Lung (tissue), 12 donors: ENCODE measurements around the gene CDC42EP4. TPM values are rescaled to one million over a fixed set of nuclear protein-coding genes. Genes with fewer than 3 reads are reported as not detected.

Experiments used
- ATAC-seq: fragments of 200-7000 bp; cut with Tn5 transposase; one replicate; pipeline ENCODE4 v1.9.1; 2020; ENCODE audit warnings: moderate number of reproducible peaks; ENCODE audit not compliant: insufficient read depth, low FRiP score
- DNase-seq, 3 donors: peaks; one replicate each; pipeline ENCODE4 v3.0.0-alpha.2; 2013 to 2017
- H3K27ac ChIP-seq, 2 donors: one replicate each; pipeline ENCODE4 v1.5.1; 2013; ENCODE audit warnings: mild to moderate bottlenecking in 2 of 2, moderate library complexity in 2 of 2, control low read depth in 1 of 2, inconsistent platforms in 1 of 2, low read depth in 1 of 2, low read length in 1 of 2
- H3K27me3 ChIP-seq, 3 donors: one replicate each; pipeline ENCODE4 v1.5.1; 2013; ENCODE audit warnings: low read length in 2 of 3; ENCODE audit not compliant: control insufficient read depth in 3 of 3, insufficient read depth in 3 of 3
- H3K36me3 ChIP-seq, 4 donors: one replicate each; pipeline ENCODE4 v1.5.1; 2013; ENCODE audit warnings: low read length in 4 of 4, mild to moderate bottlenecking in 1 of 4, moderate library complexity in 1 of 4; ENCODE audit not compliant: control insufficient read depth in 4 of 4, insufficient read depth in 4 of 4
- H3K4me1 ChIP-seq, 5 donors: one replicate each; pipeline ENCODE4 v1.5.1; 2013; ENCODE audit warnings: low read length in 5 of 5, mild to moderate bottlenecking in 2 of 5, moderate library complexity in 1 of 5; ENCODE audit not compliant: control insufficient read depth in 5 of 5, insufficient read depth in 5 of 5
- H3K4me3 ChIP-seq: one replicate; pipeline ENCODE4 v1.5.1; 2013; ENCODE audit warnings: mild to moderate bottlenecking, control low read depth, moderate library complexity
- H3K9ac ChIP-seq, 2 donors: one replicate each; pipeline ENCODE4 v1.5.1; 2013; ENCODE audit warnings: low read length in 2 of 2, control low read depth in 1 of 2; ENCODE audit not compliant: insufficient read depth in 1 of 2
- H3K9me3 ChIP-seq, 4 donors: one replicate each; pipeline ENCODE4 v1.5.1; 2013; ENCODE audit warnings: low read length in 3 of 4, mild to moderate bottlenecking in 1 of 4, moderate library complexity in 1 of 4; ENCODE audit not compliant: control insufficient read depth in 4 of 4, insufficient read depth in 3 of 4
- WGBS, 2 donors: extraction: QIAGEN DNeasy Blood & Tissue Kit; methylation state at CpG; one replicate each; pipeline ENCODE4 v1.1.7; 2013; 5-methylcytosine and 5-hydroxymethylcytosine counted together
- polyA plus RNA-seq, 2 donors: library from polyadenylated mRNA; stranded (reverse); fragments of 200-250 nt; gene quantifications; one replicate each; pipeline ENCODE4 v1.2.1, GENCODE V29; 2013
- total RNA-seq, 2 donors: library from RNA; depleted of rRNA in 1 of 2; stranded (reverse); fragments of >200 nt in 1 of 2; gene quantifications; one replicate each; pipeline ENCODE4 v1.2.1, GENCODE V29; 2014 to 2021
- TF ChIP-seq, protein P1 (sequence below): IDR thresholded peaks from 2 replicates; pipeline ENCODE4 v1.5.1; 2012; ENCODE audit warnings: mild to moderate bottlenecking; ENCODE audit errors: control extremely low read depth, extremely low read depth
- donor health status: control.
- donor health status: control.
- donor health status: Bipolar disorder and iron deficiency.
- donor health status: healthy.
- donor health status: DM: yes; HTN: yes; CAD: no.

CDC42EP4 gene
- total and polyA plus RNA-seq, 4 donors, result 18.6 to 56.2 (median 52.1) TPM

DNA sequence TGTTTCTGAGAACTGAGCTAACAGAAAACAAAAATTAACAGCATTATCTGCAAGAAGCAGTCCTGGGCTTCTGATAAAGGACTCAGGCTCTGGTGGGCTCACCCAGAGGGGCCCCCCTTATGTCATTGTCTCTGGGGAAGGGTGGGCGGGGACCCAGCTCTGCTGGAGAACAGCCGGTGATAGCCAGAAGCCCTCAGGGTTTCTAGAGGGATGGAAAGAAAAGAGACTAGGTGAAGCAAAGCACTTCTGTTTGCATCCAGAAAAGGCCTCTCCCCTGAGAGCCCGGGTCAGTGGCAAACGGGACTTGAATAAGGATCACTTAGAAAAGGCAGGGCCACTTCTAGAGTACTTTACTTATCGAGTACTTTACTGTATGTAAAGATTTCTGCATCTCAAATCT lies 7.0 kb upstream of the CDC42EP4 start:
- peaks cover 0 to 22% (median 3%) of the 10 kb centered on the region in 5 donors for H3K4me1 ChIP-seq
- 59 to 76% methylated on average over 5 of the region's 5 CpGs for WGBS, 2 donors
- no peak overlapping the region for H3K9ac ChIP-seq
- H3K27ac ChIP-seq, result no peak overlapping the region
- H3K9me3 ChIP-seq, result no peaks in the 10 kb centered on the region
- no peaks in the 10 kb centered on the region for H3K27me3 ChIP-seq
- TF ChIP-seq, protein P1, sequence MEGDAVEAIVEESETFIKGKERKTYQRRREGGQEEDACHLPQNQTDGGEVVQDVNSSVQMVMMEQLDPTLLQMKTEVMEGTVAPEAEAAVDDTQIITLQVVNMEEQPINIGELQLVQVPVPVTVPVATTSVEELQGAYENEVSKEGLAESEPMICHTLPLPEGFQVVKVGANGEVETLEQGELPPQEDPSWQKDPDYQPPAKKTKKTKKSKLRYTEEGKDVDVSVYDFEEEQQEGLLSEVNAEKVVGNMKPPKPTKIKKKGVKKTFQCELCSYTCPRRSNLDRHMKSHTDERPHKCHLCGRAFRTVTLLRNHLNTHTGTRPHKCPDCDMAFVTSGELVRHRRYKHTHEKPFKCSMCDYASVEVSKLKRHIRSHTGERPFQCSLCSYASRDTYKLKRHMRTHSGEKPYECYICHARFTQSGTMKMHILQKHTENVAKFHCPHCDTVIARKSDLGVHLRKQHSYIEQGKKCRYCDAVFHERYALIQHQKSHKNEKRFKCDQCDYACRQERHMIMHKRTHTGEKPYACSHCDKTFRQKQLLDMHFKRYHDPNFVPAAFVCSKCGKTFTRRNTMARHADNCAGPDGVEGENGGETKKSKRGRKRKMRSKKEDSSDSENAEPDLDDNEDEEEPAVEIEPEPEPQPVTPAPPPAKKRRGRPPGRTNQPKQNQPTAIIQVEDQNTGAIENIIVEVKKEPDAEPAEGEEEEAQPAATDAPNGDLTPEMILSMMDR, result no peak
- H3K36me3 ChIP-seq, result no peaks in the 10 kb centered on the region
- ATAC-seq (no peak), DNase-seq (peak in 1 of 3 donors; percentile 18)
- H3K4me3 ChIP-seq, result no peak overlapping the region

DNA sequence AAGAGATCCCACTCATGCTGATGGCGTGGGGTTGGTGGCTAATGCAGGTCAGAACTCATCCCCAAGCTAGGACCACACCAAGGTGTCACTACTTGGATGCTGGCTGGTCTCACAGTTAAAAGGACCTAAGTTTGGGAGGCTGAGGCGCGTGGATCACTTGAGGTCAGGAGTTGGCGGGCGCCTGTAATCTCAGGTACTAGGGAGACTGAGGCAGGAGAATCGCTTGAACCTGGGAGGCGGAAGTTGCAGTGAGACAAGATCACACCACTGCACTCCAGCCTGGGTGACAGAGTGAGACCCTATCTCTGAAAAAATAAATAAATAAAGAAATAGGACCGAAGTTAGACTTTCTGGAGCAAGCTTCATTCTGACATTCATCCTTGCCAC lies 6.6 kb upstream of the CDC42EP4 start:
- H3K4me3 ChIP-seq, result no peak overlapping the region
- 92 to 98% methylated on average over 8 of the region's 8 CpGs for WGBS, 2 donors
- H3K36me3 ChIP-seq, result no peaks in the 10 kb centered on the region
- no peaks in the 10 kb centered on the region for H3K9me3 ChIP-seq
- no peaks in the 10 kb centered on the region for H3K27me3 ChIP-seq
- no peak overlapping the region for H3K9ac ChIP-seq
- TF ChIP-seq, protein P1, result no peak
- peaks cover 0 to 18% (median 2%) of the 10 kb centered on the region in 5 donors for H3K4me1 ChIP-seq
- no peak overlapping the region for H3K27ac ChIP-seq
- DNase-seq (no peak), ATAC-seq (no peak)

GRCh38 chr17:73317513-73318426 lies 6.0 kb upstream of the CDC42EP4 start:
- H3K4me3 ChIP-seq, result no peak overlapping the region
- no peak overlapping the region for H3K27ac ChIP-seq
- H3K9ac ChIP-seq, result no peak overlapping the region
- ATAC-seq, result no peak
- WGBS, 2 donors, result 87 to 90% methylated on average over 9 of the region's 9 CpGs
- DNase-seq, result no peak
- TF ChIP-seq, protein P1, result no peak
- no peaks in the 10 kb centered on the region for H3K36me3 ChIP-seq
- no peaks in the 10 kb centered on the region for H3K9me3 ChIP-seq
- H3K4me1 ChIP-seq, result peaks cover 0 to 14% (median 0%) of the 10 kb centered on the region in 5 donors
- H3K27me3 ChIP-seq, result no peaks in the 10 kb centered on the region
